ENCODE measurements around the gene SH3YL1. TPM values are rescaled to one million over a fixed set of nuclear protein-coding genes. Genes with fewer than 3 reads are reported as not detected.

Gene SH3YL1, protein sequence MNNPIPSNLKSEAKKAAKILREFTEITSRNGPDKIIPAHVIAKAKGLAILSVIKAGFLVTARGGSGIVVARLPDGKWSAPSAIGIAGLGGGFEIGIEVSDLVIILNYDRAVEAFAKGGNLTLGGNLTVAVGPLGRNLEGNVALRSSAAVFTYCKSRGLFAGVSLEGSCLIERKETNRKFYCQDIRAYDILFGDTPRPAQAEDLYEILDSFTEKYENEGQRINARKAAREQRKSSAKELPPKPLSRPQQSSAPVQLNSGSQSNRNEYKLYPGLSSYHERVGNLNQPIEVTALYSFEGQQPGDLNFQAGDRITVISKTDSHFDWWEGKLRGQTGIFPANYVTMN
- total RNA-seq = 32.7 TPM

DNA sequence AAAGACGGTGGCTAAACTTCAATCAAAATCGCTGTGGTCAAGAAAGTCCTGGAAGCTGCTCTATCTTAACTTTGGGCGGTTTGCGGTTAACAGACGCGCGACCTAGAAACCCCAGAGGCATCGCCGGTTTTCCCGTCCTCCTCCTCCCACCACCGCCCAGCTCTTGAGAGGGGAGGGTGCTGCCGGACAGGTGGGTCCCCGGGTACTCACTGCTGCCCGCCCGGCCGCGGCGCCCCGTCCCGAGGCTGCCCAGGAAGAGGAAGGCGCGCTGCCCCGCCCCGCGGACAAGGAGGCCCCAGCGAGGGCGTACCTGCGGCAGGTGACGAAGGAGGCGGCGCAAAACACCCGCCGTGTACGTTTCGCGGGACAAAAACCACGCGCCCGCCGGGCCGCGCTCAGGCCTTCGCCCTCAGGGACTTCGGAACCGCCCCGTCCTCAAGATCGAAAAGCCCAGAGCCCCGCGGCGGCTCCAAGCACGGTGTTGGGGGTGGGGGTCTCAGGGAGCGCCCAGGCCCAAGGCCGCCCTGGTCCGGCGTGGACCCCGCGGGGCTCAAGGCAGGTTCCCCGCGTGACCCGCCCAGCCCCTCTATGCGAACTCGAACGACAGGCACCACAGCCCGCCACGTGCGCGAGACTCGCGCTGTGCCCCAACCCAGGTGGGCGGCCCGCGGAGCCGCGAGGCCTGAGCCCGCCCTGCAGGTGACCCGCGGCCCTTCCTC is at the start of gene SH3YL1:
Gene SH3YL1, minus strand, starts transcription at position 259 of the 719 bp plus-strand sequence. Its CDS starts 48 bp downstream, at position 211.
- intact Hi-C loops (cut with DNase I) = no loop called here
- ATAC-seq (peak; percentile 56), DNase-seq (ENCODE audit: low spot score) (peak; percentile 69)

DNA sequence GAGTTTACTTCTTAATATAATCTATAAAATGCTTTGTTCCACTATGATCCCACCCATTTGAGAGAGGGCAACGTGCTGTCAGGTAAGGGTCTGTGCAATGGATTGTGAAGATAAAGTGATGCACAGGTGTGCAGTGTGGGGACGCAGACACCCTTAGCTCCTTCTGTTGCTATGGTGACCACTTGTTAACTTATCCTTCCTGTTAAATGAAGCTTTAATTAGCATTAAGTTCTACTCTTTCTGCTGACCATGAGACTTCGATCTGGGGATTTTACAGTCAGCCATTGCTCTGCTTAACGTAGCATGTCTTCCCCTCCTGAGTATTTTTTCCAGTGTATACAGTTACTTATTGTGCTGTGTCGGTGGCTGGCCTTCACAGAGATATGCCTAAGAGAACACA is 47.2 kb upstream of the SH3YL1 start:
- no peak for DNase-seq (ENCODE audit: low spot score)
- intact Hi-C loops (cut with DNase I) = no loop called here
- no peak for ATAC-seq

GRCh38 chr2:309954-310510 is 46.2 kb upstream of the SH3YL1 start:
- ATAC-seq = no peak
- no peak for DNase-seq (ENCODE audit: low spot score)
- intact Hi-C loops (cut with DNase I) = no loop called here

- no peak for DNase-seq (ENCODE audit: low spot score)
- intact Hi-C loops (cut with DNase I) = no loop called here
- no peak for ATAC-seq
Measured at GRCh38 chr2:309148-309953, 45.5 kb upstream of the SH3YL1 start.

GRCh38 chr2:305366-305765 is 41.5 kb upstream of the SH3YL1 start:
- DNase-seq (ENCODE audit: low spot score) (no peak), ATAC-seq (no peak)
- intact Hi-C loops (cut with DNase I) = no loop called here

GRCh38 chr2:296354-296753 is 32.5 kb upstream of the SH3YL1 start:
- intact Hi-C loops (cut with DNase I) = no loop called here
- ATAC-seq (no peak), DNase-seq (ENCODE audit: low spot score) (no peak)

DNA sequence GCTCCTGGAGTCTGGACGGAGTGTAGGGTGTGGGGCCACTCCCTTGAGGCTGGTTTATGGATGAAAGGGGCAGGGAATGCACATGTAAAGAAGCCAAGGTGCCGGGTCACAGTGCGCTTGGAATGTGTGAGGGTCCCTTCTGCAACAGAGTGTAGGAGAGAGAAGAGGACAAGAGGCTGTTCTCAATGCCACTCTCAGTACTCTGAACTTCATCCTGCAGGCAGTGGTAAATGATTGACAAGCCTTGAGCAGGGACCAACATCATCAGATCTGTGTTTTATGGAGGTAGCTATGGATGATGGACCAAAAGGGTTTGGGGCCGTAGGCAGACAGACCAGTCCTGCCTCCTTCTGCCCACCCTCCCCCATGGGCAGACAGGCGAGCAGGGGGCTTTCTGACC is 31.3 kb upstream of the SH3YL1 start:
- ATAC-seq = no peak
- DNase-seq (ENCODE audit: low spot score) = no peak
- intact Hi-C loops (cut with DNase I) = no loop called here

GRCh38 chr2:290090-290722 is 26.4 kb upstream of the SH3YL1 start:
- intact Hi-C loops (cut with DNase I) = no loop called here
- DNase-seq (ENCODE audit: low spot score) (peak; percentile 89), ATAC-seq (peak; percentile 88)

GRCh38 chr2:289362-290089 is 25.7 kb upstream of the SH3YL1 start:
- ATAC-seq (peak; percentile 50), DNase-seq (ENCODE audit: low spot score) (no peak)
- intact Hi-C loops (cut with DNase I) = no loop called here

- ATAC-seq = no peak
- no peak for DNase-seq (ENCODE audit: low spot score)
- intact Hi-C loops (cut with DNase I) = no loop called here
Measured at GRCh38 chr2:288758-289361, 25.0 kb upstream of the SH3YL1 start.

GRCh38 chr2:287911-288757 is 24.3 kb upstream of the SH3YL1 start, which contains the start of gene ALKAL2:
Gene ALKAL2 (minus strand): TSS chr2:288091. CDS start chr2:287835, 256 bp downstream.
- intact Hi-C loops (cut with DNase I) = no loop called here
- ATAC-seq (no peak), DNase-seq (ENCODE audit: low spot score) (no peak)

- ATAC-seq = no peak
- intact Hi-C loops (cut with DNase I) = no loop called here
- DNase-seq (ENCODE audit: low spot score) = no peak
Measured at GRCh38 chr2:287471-287885, 23.6 kb upstream of the SH3YL1 start.

GRCh38 chr2:286774-287392 is 23.1 kb upstream of the SH3YL1 start:
- intact Hi-C loops (cut with DNase I) = no loop called here
- DNase-seq (ENCODE audit: low spot score) = no peak
- no peak for ATAC-seq

DNA sequence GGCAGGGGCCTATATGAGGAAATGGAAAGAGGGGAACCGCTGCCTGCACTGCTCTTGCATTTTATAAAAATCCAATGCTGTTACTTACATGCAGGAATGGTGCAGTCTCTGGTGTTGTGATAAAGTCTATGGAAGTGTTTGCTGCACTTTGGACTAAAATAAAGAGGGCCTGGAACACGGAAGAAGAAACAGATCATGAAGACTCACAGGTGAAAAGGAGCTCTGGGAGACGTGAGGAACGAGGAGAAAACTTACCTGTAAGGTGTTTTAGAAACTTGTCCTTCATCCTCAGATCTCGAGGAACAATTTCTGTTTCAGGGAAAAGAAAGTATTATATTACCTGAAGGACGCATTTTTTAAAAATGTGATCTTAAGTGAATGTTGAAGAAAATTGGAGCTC is 22.2 kb upstream of the SH3YL1 start:
- DNase-seq (ENCODE audit: low spot score) (no peak), ATAC-seq (no peak)
- intact Hi-C loops (cut with DNase I) = no loop called here

DNA sequence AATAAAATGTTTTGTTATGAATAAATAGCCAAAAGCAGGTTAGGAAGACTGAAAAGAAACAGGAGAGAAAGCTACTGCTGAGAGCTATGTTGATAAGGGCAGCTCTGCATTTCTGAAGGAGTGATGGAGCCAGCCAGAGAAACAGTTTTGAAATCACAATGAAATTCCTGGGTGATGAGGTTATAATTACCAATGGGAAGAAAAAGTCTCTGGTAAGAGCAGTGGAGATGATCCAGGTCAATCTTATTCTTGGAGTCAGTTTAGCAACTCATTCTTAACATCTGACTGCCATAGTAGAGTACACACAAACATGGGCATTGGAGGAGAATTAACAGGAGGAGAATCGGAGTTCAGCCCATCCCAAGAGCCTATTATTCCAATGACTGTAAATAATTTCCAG is 21.7 kb upstream of the SH3YL1 start:
- ATAC-seq (peak; percentile 79), DNase-seq (ENCODE audit: low spot score) (no peak)
- intact Hi-C loops (cut with DNase I) = no loop called here

DNA sequence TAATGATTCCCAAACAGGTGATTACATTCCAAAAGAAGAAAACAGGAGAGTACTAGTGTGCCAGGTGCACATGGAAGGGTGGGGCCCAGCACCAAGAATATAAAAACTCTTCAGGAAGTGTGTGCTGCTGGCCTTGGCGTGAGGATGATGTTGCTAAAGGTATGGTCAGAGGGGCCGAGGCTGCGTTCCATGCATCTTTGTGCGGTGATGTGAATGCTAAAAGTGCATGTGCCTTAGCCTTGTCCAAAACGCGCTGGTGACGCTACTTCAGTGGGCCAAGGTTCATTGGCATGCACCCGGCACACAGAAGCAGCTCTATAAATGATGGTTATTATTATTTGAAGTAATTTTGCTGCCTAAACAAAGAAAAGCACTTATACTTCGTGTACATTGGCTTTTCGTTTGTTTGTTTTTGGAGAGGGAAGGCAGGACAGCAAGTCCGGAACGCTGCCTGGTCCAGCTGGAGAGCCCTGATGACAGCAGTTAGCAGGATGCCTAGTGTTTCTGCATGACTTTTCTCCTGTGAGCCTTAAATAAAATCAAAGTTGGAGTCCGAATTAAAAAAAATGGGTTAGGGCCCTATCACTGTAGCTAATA is 21.2 kb upstream of the SH3YL1 start:
- DNase-seq (ENCODE audit: low spot score) = no peak
- intact Hi-C loops (cut with DNase I) = no loop called here
- no peak for ATAC-seq

Measured in sciatic nerve (tissue), 2 donors.